ENCODE results near the gene PTX4.

PTX4 gene

GRCh38 chr16:1458336-1458976 lies 30.3 kb downstream of the PTX4 start:
- DNase-seq = no peak

GRCh38 chr16:1457489-1458245 lies 31.1 kb downstream of the PTX4 start:
- DNase-seq = no peak

- no peak for DNase-seq
Measured at GRCh38 chr16:1456951-1457350, 31.8 kb downstream of the PTX4 start.

GRCh38 chr16:1455190-1456171 lies 33.3 kb downstream of the PTX4 start:
- DNase-seq = no peak

- DNase-seq = no peak
Measured at GRCh38 chr16:1454561-1454960, 34.2 kb downstream of the PTX4 start.

- DNase-seq = no peak
Measured at GRCh38 chr16:1453316-1453715, 35.4 kb downstream of the PTX4 start.

- no peak for DNase-seq
Measured at GRCh38 chr16:1452530-1452929, 36.2 kb downstream of the PTX4 start.

GRCh38 chr16:1451702-1452392 lies 36.9 kb downstream of the PTX4 start:
- DNase-seq = no peak

- no peak for DNase-seq
Measured at GRCh38 chr16:1450841-1451240, 37.9 kb downstream of the PTX4 start.

GRCh38 chr16:1450218-1450617 lies 38.5 kb downstream of the PTX4 start:
- no peak for DNase-seq

GRCh38 chr16:1449201-1449788 lies 39.4 kb downstream of the PTX4 start:
- DNase-seq = no peak

GRCh38 chr16:1448536-1449116 lies 40.1 kb downstream of the PTX4 start:
- no peak for DNase-seq

- DNase-seq = no peak
Measured at GRCh38 chr16:1447965-1448364, 40.8 kb downstream of the PTX4 start.

GRCh38 chr16:1446296-1447080 lies 42.3 kb downstream of the PTX4 start:
- no peak for DNase-seq

- DNase-seq = no peak
Measured at GRCh38 chr16:1445518-1446203, 43.1 kb downstream of the PTX4 start.

- no peak for DNase-seq
Measured at GRCh38 chr16:1444730-1445517, 43.8 kb downstream of the PTX4 start.

- DNase-seq = no peak
Measured at GRCh38 chr16:1443980-1444729, 44.6 kb downstream of the PTX4 start, which contains the start of gene CCDC154. Gene CCDC154, minus strand, starts transcription at chr16:1444556. Its CDS starts 234 bp downstream, at chr16:1444322.

GRCh38 chr16:1443403-1443973 lies 45.3 kb downstream of the PTX4 start:
- no peak for DNase-seq

All from NCI-H524 treated with DMSO at 0.1 percent for 48 hours (cell line).